HepG2 (cell line): ENCODE data around the gene SH3D19. TPM values are rescaled to one million over a fixed set of nuclear protein-coding genes. Genes with fewer than 3 reads are reported as not detected.
A peak's percentile ranks its signal among the peaks of the same experiment; 100 is the strongest.
"Not testable (repeated sequence)": the region's sequence is repeated elsewhere in the genome, so short reads cannot be mapped to it uniquely, and the experiment has no call there.

Experiments
- ATAC-seq: fragments of 200-7000 bp; cut with Tn5 transposase; 3 replicates; pipeline ENCODE4 v1.9.1; 2020; ENCODE audit warnings: mild to moderate bottlenecking, moderate library complexity
- BruUV-seq: library from RNA; stranded (reverse); fragments of 400-500 nt; replicated peaks from 2 replicates; lab custom pipeline; 2021; lab: Mats Ljungman, UMichigan
- CTCF ChIA-PET: fragments of 300-600 bp; formaldehyde crosslinking; extraction: SDS; loops from one replicate; lab custom pipeline; 2021; ENCODE audit warnings: low total read pairs, inconsistent platforms, low intra/inter-chr PET ratio; lab: Yijun Ruan, JAX
- POLR2A ChIA-PET: fragments of 350-600 bp; sonication (Branson Sonifier 250); formaldehyde crosslinking; loops from one replicate; lab custom pipeline; 2020; ENCODE audit warnings: antibody characterized with exemption, inconsistent platforms; lab: Yijun Ruan, JAX
- DNase-seq: peaks from one replicate; pipeline ENCODE4 v3.0.0-alpha.2; 2015; ENCODE audit warnings: low spot score
- FAIRE-seq: peaks from 3 replicates; lab custom pipeline; 2011; peaks lifted over from hg19 to GRCh38; lab: Jason Lieb, UNC
- H2AFZ ChIP-seq: one replicate; pipeline ENCODE4 v1.6.1; 2011; ENCODE audit warnings: low read length, inconsistent platforms
- H3K27ac ChIP-seq: fragments of 300-600 bp; 3 replicates; pipeline ENCODE4 v1.8.0; 2011; ENCODE audit warnings: mixed run types, mild to moderate bottlenecking, mixed read lengths, low read length, inconsistent platforms; ENCODE audit not compliant: insufficient read depth; ENCODE audit errors: extremely low read length
- H3K27me3 ChIP-seq, 2 experiments: fragments of 200-600 bp in 1 of 2; 2 replicates in 1 of 2; 3 replicates in 1 of 2; pipeline versions ENCODE4 v1.6.0 to v1.8.0; 2011; ENCODE audit warnings: low read length in 2 of 2, mild to moderate bottlenecking in 2 of 2, moderate library complexity in 2 of 2, inconsistent platforms in 1 of 2; ENCODE audit not compliant: insufficient read depth in 2 of 2, control insufficient read depth in 1 of 2
- H3K36me3 ChIP-seq, 2 experiments: fragments of 200-600 bp in 1 of 2; replicated peaks in 1 of 2; 2 replicates in 1 of 2; 3 replicates in 1 of 2; pipeline versions ENCODE4 v1.5.1 to v1.8.0; 2011; ENCODE audit warnings: low read length in 2 of 2, inconsistent platforms in 1 of 2; ENCODE audit not compliant: insufficient read depth in 2 of 2, control insufficient read depth in 1 of 2
- H3K4me1 ChIP-seq: 2 replicates; pipeline ENCODE4 v1.5.1; 2012; ENCODE audit warnings: low read length, inconsistent platforms; ENCODE audit not compliant: insufficient read depth
- H3K4me2 ChIP-seq: 2 replicates; pipeline ENCODE4 v1.6.0; 2011; ENCODE audit warnings: low read depth, low read length, inconsistent platforms
- H3K4me3 ChIP-seq, 3 experiments: fragments of 200-600 bp in 1 of 3; sonication (generic), shearing (Covaris generic) in 1 of 3; replicated peaks in 1 of 3; 2 replicates each; pipeline ENCODE4 v1.5.1; 2011 to 2016; ENCODE audit warnings: low read length in 3 of 3, inconsistent platforms in 2 of 3, low read depth in 2 of 3, mild to moderate bottlenecking in 2 of 3, control low read depth in 1 of 3, mixed read lengths in 1 of 3; ENCODE audit not compliant: insufficient read depth in 1 of 3
- H3K79me2 ChIP-seq: one replicate; pipeline ENCODE4 v1.6.1; 2011; ENCODE audit warnings: low read length, inconsistent platforms; ENCODE audit not compliant: insufficient read depth
- H3K9ac ChIP-seq: 2 replicates; pipeline ENCODE4 v1.6.0; 2011; ENCODE audit warnings: mild to moderate bottlenecking, low read depth, low read length, inconsistent platforms; ENCODE audit not compliant: insufficient read depth
- H3K9me3 ChIP-seq: 2 replicates; pipeline ENCODE4 v1.5.1; 2012; ENCODE audit warnings: mild to moderate bottlenecking, low read length
- H4K20me1 ChIP-seq: 2 replicates; pipeline ENCODE4 v1.6.0; 2011; ENCODE audit warnings: inconsistent platforms, mild to moderate bottlenecking, low read length, moderate library complexity; ENCODE audit not compliant: insufficient read depth
- MTERF4 ChIP-seq: sonication (generic); formaldehyde crosslinking; IDR thresholded peaks from 2 replicates; pipeline ENCODE4 v1.8.0; 2023; ENCODE audit warnings: mild to moderate bottlenecking, missing genetic modification reagents
- RBM22 ChIP-seq: fragments of 200-400 bp; formaldehyde crosslinking; optimal IDR thresholded peaks from 2 replicates; pipeline ENCODE3; 2017; ENCODE audit warnings: mild to moderate bottlenecking, low read length, moderate library complexity
- SIN3B ChIP-seq: fragments of 150-350 bp; IDR thresholded peaks from 2 replicates; pipeline ENCODE4 v1.6.1; 2014; ENCODE audit warnings: low read length
- ZNF296 ChIP-seq: sonication (generic); formaldehyde crosslinking; conservative IDR thresholded peaks from 2 replicates; pipeline ENCODE4 v1.5.0; 2020; ENCODE audit warnings: mild to moderate bottlenecking, missing genetic modification reagents
- ZNF543 ChIP-seq: sonication (generic); formaldehyde crosslinking; IDR thresholded peaks from 2 replicates; pipeline ENCODE4 v1.4.0; 2020; ENCODE audit warnings: mild to moderate bottlenecking, missing genetic modification reagents
- ZNF672 ChIP-seq: sonication (generic); formaldehyde crosslinking; IDR thresholded peaks from 2 replicates; pipeline ENCODE4 v1.8.1; 2022; ENCODE audit warnings: missing genetic modification reagents
- in situ Hi-C: cut with HindIII; loops from 2 replicates; pipeline ENCODE4 v1.10.0; 2017; ENCODE audit warnings: low pct_unique_long_range_greater_than_20kb; ENCODE audit not compliant: extremely low pct_ligation_motif_present
- intact Hi-C: fragments of 100-400 bp; cut with micrococcal nuclease; formaldehyde crosslinking; loops from one replicate; pipeline ENCODE4 v1.10.0; 2022; ENCODE audit not compliant: unreplicated experiment
- polyA plus RNA-seq, 8 experiments: library from polyadenylated mRNA; depleted of rRNA in 3 of 8; stranded (reverse) in 7 of 8; unstranded in 1 of 8; fragments of >200 nt; fragmentation: Illumina TruSeq in 4 of 8; extraction: Trizol in 4 of 8; gene quantifications; 2 replicates each; pipeline versions ENCODE4 v1.2.1 to v1.2.3, GENCODE V29; 2011 to 2016; ENCODE audit warnings: low read depth in 4 of 8, missing spikeins in 1 of 8, mixed read lengths in 1 of 8; ENCODE audit not compliant: insufficient read depth in 1 of 8
- total RNA-seq, 5 experiments: library from RNA; depleted of rRNA; stranded (reverse); fragments of >200 nt; fragmentation: Illumina TruSeq; extraction: Trizol; gene quantifications; 2 replicates each; pipeline ENCODE4 v1.2.3, GENCODE V29; 2016; ENCODE audit warnings: low read depth in 1 of 5

Gene SH3D19
- total and polyA plus RNA-seq, 2 of the 13 experiments (the other 11 are each of a cell fraction or from before 2014, with no cell fraction given) = 31.2 to 38.0 TPM

GRCh38 chr4:151276787-151277562 lies 48.4 kb downstream of the SH3D19 start, which contains the start of gene PRSS48 (continued):
- TF ChIP-seq MTERF4 (CRISPR knock-in tag) (no peak), ZNF543 (CRISPR knock-in tag) (no peak), ZNF296 (no peak), ZNF672 (CRISPR knock-in tag) (no peak), RBM22 (peak; percentile 51), SIN3B (no peak)

- H3K4me3 ChIP-seq, H3K27ac ChIP-seq, H3K9ac ChIP-seq, DNase-seq, ATAC-seq, H2AFZ ChIP-seq, H3K4me2 ChIP-seq, H3K27me3 ChIP-seq, CTCF ChIA-PET, in situ Hi-C loops, H3K9me3 ChIP-seq, FAIRE-seq, POLR2A ChIA-PET, H3K36me3 ChIP-seq, intact Hi-C loops: not testable (repeated sequence)
- peaks cover 61% of the 10 kb centered on the region for H4K20me1 ChIP-seq
- TSS peak; percentile 22 for BruUV-seq
- peaks cover 29% of the 10 kb centered on the region for H3K4me1 ChIP-seq
- H3K79me2 ChIP-seq = peaks cover 65% of the 10 kb centered on the region
Observed at GRCh38 chr4:151268905-151269304, 56.5 kb downstream of the SH3D19 start.
